GM13976 (cell line): Measurements from ENCODE around the gene ZCWPW2.

Experiments
- DNase-seq: peaks from one replicate; pipeline ENCODE4 v3.0.0; 2012; ENCODE audit warnings: low spot score
- in situ Hi-C: fragments of 300-500 bp; cut with MboI; formaldehyde crosslinking; loops from one replicate; pipeline ENCODE4 v1.12.0; 2022; ENCODE audit warnings: low sequenced_read_pairs, mixed read lengths, inconsistent platforms; ENCODE audit not compliant: unreplicated experiment
- TF ChIP-seq, protein P1 (sequence below): IDR thresholded peaks from 2 replicates; pipeline ENCODE4 v1.5.1; 2012; ENCODE audit warnings: borderline replicate concordance, mild to moderate bottlenecking; ENCODE audit not compliant: insufficient read depth; ENCODE audit errors: extremely low read depth, missing control alignments, control extremely low read depth

The ZCWPW2 gene

DNA sequence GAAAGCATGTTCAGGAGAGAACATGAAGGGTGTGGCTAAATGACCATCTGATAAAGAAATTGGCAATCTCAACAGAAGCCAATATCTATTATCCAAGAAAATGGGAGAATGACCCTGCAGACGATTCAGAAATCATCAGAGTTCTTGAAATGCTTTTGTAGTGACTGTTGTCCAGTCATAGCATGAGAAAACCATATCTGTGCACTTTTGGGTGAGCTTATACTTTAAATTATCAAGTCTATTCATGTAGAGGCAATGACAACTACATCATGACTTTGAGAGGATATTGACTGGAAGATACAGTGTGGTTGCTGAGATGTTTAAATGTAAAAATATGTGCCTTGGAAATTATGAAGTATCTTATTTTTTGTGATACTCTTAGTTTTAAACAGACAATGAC is 57.7 kb downstream of the ZCWPW2 start:
- in situ Hi-C loops = no loop called here
- TF ChIP-seq, protein P1, sequence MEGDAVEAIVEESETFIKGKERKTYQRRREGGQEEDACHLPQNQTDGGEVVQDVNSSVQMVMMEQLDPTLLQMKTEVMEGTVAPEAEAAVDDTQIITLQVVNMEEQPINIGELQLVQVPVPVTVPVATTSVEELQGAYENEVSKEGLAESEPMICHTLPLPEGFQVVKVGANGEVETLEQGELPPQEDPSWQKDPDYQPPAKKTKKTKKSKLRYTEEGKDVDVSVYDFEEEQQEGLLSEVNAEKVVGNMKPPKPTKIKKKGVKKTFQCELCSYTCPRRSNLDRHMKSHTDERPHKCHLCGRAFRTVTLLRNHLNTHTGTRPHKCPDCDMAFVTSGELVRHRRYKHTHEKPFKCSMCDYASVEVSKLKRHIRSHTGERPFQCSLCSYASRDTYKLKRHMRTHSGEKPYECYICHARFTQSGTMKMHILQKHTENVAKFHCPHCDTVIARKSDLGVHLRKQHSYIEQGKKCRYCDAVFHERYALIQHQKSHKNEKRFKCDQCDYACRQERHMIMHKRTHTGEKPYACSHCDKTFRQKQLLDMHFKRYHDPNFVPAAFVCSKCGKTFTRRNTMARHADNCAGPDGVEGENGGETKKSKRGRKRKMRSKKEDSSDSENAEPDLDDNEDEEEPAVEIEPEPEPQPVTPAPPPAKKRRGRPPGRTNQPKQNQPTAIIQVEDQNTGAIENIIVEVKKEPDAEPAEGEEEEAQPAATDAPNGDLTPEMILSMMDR = no peak

DNA sequence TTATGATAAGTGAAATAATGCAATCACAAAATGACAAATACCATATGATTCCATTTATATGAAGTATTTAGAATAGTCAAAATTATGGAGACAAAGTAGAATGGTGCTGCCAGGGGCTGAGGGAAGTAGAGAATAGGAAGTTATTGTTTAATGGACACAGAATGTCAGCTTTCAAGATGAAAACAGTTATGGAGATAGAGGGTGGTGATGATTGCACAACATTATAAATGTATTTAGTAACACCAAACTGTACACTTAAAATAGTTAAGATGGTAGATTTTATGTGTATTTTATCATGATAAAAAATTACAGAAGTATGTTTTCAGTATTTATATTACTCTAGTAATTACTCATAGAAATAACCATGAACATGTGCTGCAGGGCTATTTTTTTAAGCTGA is 100.9 kb downstream of the ZCWPW2 start:
- no peak for DNase-seq
- in situ Hi-C loops = no loop called here
- TF ChIP-seq, protein P1 = no peak

More for the DNA sequence above, 57.7 kb downstream of the ZCWPW2 start:
- DNase-seq = no peak

DNA sequence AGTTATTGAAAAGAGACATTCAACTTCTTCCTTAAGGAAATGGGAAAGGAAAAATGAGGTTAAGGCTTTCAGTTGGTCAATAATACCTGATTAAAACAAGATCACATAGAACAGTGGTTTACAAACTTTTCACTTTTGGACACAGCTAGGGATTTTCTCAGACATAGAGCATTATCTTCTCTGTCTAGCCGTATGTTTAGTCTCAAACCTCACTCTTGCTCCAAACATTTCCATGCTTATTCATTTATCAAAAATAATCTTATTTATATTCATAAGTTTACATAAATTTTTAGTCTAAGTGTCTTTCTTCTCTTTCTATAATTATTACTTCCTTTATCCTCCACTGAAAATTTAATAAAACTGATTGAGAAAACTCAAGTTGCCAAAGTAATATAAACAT is 114.3 kb downstream of the ZCWPW2 start:
- DNase-seq = no peak
- TF ChIP-seq, protein P1 = no peak
- in situ Hi-C loops = no loop called here

DNA sequence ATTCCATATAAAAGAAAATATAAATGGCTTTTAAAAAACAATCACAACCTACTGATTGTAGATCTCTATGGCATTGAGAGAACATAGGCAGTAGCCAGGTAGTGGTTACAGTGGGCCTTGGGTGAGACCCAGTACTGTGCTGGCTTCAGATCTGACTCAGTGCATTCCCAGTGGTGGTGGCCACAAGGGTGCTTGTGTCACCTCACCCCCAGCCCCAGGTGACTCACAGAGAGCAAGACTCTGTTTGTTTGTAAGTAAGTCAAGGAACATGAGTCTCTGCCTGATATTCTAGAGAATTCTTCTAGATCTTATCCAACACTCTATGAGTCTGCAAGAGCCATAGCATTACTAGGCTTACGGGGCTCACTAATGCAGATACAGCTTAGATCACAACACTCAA is 118.9 kb downstream of the ZCWPW2 start:
- no peak for DNase-seq
- in situ Hi-C loops = no loop called here
- TF ChIP-seq, protein P1 = no peak

DNA sequence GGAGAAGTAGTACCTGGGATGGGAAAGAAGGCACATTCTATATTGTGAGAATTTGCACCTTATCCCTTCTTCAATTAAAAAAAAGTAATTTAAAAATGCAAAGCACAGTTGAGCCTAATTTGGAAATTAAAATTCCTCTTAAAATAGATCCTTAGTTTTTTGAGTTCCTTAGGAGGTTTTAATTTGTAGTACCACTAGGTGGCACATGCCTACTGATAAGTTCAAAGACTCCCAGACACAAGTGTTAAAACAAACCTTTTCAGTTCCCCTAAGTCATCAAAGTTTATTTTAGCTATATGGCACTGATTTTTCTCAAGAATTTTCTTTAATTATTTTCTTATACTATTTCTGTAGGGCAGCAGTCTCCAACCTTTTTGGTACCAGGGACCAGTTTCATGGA is 127.7 kb downstream of the ZCWPW2 start:
- in situ Hi-C loops = no loop called here
- DNase-seq = peak; percentile 49
- TF ChIP-seq, protein P1 = peak; percentile 23

DNA sequence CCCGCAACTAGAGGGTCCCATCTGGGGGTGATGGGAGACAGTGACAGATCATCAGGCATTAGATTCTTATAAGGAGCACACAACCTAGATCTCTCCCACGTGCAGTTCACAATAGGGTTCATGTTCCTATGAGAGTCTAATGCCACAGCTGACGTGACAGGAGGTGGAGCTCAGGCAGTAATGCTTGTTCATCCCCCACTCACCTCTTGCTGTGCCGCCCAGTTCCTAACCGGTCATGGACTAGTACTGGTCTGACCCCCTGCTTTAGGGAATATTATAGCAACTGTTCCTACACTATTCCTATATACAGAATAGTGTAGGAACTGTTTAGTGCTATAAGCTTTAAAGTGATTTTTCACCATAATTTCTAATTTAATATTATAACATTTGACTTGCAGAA is 128.2 kb downstream of the ZCWPW2 start:
- in situ Hi-C loops = no loop called here
- TF ChIP-seq, protein P1 = no peak
- DNase-seq = no peak

DNA sequence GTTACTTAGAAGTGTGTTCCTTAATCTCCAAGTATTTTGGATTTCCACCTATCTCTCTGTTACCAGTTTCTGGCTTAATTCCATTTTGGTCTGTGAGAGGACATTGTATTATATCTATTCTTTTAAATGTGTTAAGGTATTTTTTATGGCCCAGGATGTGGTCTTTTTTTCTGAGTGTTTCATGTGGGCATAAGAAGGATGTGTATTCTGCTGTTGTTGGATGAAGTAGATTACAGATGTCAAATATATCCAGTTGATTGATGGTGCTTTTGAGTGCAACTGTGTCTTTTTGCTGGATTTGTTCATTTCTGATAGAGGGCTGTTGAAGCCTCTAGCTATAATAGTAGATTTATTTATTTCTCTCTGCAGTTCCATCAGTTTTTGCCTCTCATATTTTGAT is 136.6 kb downstream of the ZCWPW2 start:
- TF ChIP-seq, protein P1 = no peak

More for the DNA sequence above, 136.6 kb downstream of the ZCWPW2 start:
- no peak for DNase-seq
- in situ Hi-C loops = no loop called here
